LHCN-M2 (cell line): ENCODE measurements around the gene TEX261. TPM values are rescaled to one million over a fixed set of nuclear protein-coding genes. Genes with fewer than 3 reads are reported as not detected.

Experiments
- DNase-seq: peaks from one replicate; pipeline ENCODE4 v3.0.0-alpha.2; 2012; ENCODE audit warnings: low read depth
- total RNA-seq: library from RNA; depleted of rRNA; stranded (reverse); fragments of >200 nt; gene quantifications from 2 replicates; pipeline ENCODE4 v1.2.3, GENCODE V29; 2014

The TEX261 gene
- total RNA-seq, 1 experiment from 2014 or later: 76.6 TPM

DNA sequence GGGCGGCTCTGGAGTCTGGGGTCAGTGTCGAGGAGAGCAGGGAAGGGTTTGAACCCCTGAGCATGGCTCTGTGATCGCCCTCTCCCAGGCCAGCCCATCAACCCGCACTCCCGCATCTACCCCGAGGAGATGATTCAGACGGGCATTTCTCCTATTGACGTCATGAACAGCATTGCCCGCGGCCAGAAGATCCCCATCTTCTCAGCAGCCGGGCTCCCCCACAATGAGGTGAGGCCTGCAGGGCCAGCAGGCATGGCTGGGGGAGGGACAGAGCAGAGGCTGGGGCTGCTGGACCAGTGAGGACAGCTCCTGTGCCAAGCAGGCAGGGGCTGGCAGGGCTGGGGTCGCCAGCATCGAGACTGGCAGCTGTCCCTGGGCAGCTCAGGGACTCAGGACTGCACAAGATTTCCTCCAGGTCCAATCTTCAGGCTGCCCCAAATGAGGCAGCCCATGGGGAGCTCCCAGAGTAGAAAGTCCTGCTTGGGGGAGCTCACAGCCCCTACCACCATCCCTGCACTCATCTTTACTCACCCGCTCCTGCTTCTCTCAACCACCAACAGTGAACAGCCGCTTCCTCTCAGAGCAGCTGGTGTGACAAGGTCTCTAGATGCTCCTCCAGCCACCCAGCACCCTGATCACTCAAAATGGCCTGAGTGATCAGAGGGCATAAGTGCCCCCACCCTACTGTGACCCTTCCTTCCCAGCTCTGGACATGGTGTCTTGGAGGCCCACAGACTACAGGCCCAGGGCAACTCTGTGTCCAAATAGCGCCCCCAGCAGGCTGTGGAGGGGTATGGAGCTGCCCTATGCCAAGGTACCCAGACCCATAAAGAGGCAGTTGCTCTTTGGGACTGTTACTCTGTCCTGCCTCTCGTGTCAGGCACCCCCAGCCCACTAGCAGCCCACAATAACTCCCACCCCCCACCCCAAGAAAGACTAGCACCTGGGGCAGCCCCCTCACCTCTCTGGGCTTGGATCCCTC, 34.5 kb downstream of the TEX261 start:
- no peak for DNase-seq

DNA sequence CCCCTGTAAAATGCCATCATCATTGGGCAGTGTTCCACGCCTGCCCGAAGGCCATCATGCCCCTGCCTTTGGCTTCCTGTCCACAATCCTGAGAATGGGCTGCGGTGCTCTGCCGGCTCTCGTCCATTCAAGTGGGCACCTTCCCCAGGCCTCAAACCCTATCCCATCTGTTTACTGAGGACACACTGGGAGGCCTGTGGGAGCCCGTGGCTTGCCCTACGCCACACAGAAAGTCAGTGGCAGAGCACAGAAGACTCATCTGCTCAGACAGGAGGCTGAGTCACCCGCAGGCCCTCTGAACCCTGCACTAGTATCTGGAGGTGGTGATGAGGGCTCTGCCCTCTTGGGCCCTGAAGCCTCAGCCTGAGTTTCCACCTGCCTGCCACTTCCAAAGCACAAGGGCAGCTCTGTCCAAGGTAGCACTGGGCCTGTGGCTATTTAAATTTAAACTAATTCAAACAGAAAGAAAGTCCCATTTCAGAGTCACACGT, 35.4 kb downstream of the TEX261 start:
- no peak for DNase-seq

DNA sequence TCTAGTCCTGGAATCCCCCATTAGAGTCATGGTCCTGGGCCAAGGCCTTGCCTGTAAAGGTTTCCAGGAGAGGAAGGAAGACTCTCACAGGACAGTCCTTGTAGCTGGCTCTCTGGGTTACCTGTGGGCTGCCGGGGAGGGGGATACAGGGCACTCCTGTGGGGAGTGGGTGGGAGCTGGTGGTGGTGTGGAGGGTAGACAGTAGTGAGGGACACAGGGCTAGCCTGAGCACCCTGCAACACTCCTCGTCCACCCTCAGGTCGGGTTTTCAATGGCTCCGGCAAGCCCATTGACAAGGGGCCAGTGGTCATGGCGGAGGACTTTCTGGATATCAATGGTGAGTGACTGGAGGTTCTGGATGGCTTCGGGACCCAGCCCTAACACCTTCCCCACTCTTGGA, 35.9 kb downstream of the TEX261 start:
- no peak for DNase-seq

DNA sequence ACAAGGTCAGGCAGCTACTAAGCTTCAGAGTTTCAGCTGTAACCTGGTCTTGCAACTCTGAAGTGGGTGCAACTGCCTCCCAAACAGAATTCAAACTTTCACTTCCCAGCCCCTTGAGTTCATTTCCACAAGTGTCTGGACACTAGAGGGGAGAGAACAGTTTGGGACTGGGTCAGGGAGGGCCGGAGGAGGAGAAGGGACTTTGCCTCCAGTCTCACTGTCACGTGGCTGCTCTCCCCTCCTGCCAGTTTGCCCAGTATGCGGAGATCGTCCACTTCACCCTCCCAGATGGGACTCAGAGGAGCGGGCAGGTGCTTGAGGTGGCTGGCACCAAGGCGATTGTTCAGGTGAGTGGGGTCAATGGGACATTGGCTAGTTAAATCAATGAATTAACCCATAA, 36.9 kb downstream of the TEX261 start:
- DNase-seq: no peak

DNA sequence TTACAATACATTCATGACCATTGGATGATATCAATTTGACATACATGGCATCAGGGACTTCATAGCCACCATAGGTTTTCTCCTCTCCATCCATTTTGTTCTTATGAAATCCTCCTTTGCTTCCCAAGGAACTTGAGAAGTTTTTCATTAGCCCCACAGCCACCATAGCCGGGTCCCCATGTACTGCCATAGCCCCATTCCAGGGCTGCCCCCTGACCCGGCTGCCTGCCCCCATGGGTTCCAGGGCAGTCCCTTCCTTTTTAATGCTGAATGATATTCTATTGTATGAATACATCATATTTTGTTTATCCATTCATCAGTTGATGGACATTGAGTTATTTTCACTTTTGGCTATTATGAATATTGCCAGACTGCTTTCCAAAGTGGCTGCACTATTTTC, 38.5 kb downstream of the TEX261 start:
- DNase-seq: no peak

DNA sequence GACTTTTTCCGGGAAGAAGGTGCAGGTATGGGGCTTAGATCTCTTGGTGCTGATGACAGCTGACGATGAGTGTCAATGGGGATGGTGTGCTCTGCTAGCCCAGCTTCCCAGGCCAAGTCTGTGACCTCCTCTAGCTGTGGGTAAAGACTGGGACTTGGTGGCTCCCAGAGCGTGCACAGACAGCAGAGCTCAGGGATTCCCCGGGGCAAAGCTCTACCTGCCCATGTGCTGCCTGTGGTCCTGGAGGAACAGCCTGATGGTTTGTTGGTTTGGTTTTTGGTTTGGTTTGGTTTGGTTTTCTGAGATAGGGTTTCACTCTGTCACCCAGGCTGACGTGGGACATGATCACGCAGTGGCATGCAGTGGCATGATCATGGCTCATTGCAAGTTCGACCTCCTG, 39.8 kb downstream of the TEX261 start:
- no peak for DNase-seq

DNA sequence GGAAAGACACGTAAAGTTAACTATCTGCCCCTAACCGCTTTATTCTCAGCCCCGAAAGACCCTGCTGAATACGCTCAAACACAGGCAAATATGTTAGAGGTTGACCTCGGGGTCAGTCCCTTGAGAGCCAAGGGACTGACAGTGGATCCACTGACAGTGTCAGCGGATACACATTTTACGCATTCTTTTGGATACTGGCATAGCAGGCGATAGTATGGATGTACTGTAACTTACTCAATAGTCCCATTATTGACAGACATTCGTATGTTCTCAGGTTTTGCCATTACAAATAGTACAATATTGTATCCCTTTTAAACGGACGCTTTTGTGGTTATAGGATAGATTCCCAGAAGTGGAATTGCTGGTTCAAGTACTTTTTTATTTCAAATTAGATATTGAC, 45.6 kb downstream of the TEX261 start:
- DNase-seq: no peak

DNA sequence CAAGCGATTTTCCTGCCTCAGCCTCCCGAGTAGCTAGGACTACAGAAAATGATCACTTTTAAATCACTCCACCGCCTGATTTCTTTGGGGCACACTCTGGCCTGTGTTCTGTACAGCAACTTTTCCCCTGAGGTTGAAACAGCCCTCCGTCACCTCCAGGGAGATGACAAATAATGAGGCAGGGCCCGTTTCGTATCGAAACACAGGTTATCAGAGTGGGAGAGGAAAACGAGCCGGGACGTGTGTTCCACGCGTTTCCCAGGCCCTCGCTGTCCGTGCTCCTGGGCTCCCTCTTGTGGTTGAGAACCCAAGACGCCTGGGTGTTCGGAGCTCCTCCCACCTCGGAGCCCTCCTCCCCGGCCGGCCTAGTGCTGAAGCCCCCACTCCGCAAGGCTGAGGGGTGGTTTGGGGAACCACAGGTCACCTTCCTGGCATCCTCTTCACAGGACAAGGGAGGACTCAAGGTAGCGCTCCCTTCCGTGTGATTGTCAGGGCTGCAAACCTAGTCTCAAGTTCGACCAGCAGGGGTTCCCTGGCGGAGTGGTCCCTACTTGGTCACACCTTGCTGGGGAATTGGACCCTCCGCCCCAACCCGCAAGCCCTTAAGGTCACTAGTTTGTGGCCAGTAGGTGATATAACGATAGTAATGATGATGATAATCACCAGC, 46.2 kb downstream of the TEX261 start:
- DNase-seq: peak; percentile 65

DNA sequence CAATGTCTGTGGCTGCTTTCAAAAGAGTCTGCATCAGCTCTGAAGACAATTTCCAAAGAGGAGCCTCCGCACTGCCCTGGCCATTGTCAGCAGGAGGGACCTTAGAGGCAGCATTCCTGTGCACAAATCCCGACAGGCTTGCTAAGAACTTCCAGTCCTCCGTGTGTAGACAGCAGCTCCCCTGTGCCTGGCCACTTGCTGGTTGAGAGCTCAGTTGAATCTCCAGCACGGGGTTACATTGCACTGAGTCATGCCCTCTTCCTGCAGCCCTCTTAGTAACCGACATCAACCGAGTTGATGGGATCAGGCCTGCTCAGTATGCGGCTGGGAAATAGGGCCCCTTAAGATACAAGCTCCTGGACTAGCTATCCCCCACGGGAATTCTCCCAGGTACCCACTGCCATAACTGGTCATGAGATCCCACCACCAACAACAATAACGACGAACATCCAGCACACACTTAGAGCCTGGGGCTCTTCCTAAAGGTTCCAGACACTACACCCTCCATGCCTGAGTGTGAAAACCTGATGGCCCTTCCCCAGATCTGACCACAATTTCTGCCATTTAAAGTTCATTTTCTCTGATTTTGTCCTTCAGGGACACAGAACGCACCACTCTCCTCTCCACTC, 47.0 kb downstream of the TEX261 start:
- DNase-seq: peak; percentile 41

DNA sequence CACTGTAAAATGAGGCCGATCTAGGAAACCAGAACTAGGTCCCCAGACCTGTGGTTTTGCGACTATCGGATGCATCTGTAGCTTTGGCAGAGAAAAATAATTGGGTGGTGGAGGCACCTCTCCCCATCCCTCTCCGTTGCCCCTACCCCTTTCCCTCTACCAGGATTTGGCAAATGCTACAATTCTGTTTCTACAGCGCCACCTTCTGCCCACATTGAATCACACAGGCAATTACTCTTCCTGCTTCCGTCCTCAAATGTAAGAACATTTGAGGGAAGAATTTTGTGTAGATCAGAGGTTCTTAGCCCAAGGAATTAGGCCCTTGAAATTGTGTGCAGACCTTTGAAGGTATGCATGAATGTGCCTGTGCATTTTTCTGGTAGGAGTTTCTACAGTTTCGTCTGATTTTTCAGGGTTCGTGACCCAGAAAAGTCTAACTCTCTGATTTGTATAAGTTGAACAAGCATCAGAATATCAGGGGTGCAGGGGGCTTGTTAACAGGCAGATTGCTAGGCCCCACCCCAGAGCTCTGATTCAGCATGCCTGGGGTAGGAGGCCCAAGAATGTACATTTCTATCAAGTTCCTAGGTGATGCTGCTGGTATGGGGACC, 47.7 kb downstream of the TEX261 start:
- peak; percentile 53 for DNase-seq

DNA sequence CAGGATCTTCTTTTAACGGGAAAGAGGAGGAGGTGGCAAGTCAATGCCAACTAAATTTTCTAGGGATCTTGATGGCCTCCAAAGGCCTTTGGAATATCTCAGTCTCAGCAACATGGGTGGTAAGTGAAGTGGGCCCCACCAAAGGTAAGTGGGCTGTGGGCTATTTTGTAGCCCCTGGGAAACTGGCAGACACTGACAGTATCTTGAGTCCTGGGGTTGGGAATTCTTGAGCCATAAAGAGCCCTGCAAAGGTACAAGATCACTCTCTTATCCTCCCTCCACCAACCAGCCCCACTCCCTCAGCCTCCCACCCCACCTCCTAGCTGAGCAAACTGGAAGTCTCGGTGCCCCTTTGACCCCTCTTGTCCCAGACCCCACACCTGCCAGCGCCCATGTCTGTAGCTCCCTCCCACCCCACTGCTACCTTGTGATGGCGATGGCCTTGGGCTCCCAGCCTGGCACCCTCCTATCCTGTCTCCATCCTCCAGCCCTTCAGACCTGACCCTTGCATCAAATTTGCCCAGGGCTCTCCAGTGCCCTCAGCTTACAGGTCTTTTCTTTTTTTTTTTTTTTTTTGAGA, 50.5 kb downstream of the TEX261 start:
- DNase-seq: no peak

DNA sequence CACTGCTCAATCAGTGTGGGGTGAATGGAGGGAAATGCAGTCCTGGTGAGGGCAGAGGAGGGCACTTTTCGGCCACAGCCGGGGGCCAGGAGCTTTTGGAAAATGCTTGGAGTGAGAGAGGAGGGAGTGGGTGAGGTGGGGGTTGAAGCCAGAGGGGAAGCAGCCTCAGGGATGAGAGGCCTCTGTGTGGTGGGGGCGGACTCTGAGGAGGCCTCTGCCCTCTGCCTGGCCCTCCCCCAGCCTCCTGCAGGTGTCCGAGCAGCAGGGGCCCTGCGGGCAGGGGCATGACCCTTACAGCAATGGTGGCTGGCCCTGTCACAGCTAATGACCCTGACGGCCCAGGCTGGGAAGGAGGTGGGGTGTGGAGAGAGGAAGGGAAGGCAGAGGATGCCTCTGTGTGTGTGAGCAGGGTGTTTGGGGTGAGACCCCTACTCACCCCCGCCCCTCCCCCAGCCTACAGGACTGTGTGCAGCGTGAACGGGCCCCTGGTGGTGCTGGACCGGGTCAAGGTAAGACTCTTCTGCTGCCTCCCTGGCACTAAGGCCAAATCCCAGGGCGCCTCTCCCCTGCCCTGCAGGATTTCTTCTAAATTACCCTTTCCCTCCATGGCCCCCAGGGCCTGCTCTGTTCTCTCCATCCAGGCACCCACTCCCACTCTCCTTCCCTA, 51.3 kb downstream of the TEX261 start:
- DNase-seq: no peak

DNA sequence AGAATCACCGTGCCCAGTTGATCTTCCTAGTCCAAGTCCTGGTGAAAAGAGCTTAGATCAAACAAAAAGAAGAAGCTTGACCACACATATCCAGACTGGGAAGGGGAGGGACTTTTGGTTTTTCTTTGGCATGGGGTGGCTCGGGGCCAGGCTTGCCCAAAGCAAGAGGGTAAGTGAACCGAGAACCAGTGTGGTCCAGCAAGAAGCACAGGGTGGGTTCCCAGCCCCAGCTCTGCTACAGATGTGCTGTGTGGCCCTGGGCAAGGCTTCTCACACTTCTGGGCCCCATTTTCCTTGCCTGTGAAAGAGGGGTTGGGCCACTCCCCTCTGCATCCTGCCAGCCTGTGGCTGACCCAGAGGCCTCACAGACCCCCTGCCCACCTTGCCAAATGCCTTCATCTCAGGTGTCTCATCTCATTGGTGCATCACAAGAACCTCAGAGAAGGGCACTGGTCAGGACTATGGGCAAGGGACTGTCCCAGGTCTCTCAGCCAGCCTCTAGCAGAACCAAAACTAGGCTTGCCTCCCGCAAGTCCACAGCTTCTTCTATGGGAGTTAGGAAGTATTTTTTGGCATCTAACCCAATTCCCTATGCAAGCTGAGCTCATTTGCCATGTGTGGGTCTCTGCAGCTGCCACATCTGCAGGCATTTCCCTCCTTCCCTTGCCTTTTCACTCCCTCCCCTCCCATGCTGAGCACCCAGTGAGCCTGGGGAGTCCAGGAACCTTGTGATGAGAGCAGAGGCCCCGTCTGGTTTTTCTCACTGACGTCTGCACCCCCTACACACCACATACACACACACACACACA, 52.1 kb downstream of the TEX261 start:
- DNase-seq: no peak

DNA sequence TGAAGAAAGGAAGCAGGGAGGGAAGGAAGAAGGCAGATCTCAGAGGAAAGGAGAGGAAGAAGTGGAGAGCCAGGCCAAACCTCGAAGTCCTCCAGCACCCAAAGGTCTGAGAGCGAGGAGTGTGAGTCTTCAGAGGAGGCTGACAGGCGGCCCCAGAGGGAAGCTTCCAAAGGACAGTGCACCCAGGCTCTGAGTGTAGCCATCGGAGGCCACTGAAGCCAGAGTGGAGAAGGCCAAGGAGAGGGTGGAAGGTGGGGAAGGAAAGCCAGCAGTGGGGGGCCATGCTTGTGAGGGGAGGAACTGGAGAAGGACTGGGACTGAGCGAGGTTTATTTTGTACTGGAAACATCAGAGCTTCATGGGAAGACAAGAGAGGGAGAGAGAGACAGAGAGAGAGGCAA, 53.0 kb downstream of the TEX261 start:
- no peak for DNase-seq

DNA sequence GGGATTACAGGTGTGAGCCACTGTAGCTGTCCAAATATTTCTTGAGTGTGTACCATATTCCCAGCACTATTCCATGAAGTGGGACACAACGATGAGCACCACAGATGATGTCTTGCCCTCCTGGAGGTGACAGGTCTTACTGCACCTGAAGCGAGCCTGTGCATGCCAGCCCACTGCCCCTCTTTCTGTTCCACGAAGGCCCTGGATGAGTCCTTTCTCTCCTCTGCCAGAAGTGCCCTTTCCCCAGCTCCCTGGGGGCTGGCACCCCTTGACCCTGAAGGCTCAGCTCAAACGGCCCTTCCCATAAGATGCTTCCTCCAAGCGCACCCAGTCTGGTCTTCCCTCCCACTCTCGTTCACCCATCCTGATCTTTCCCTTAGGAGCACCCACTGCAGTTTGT, 53.5 kb downstream of the TEX261 start:
- no peak for DNase-seq

DNA sequence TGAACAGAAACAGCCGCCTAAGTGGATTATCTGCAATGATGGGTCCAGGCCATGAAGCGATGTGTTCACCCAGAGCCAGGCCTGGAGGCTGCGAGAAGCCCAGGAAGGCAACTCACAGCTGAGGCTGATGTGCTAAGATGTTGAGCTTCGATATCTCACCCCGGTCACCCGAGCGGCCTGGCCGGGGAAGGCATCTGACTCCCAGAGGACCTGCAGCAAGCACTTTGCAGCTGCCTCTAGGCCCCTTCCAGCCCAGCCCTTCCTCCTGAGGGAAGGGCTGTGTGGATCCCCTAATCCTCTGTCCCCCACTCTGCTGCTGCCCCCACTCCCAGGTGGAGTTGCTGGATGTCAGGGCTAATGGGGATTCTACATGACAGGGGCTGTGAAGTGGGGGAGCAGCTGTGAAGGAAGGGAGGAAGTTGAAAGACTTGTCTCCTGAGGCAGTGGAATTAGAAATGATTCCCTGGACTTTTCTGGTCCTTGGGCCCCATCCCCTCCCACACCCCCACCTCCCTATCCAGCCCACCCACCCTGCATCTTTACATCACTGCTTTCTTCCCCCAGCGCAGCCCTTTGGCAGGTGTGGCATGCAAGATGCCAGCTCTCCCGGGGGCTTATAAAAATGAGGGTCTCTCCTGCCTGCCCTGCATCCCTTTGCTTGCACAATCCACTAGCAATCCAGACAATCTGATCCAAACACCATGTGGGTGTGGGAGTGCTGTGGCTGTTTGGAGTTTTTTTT, 54.7 kb downstream of the TEX261 start:
- DNase-seq: no peak

DNA sequence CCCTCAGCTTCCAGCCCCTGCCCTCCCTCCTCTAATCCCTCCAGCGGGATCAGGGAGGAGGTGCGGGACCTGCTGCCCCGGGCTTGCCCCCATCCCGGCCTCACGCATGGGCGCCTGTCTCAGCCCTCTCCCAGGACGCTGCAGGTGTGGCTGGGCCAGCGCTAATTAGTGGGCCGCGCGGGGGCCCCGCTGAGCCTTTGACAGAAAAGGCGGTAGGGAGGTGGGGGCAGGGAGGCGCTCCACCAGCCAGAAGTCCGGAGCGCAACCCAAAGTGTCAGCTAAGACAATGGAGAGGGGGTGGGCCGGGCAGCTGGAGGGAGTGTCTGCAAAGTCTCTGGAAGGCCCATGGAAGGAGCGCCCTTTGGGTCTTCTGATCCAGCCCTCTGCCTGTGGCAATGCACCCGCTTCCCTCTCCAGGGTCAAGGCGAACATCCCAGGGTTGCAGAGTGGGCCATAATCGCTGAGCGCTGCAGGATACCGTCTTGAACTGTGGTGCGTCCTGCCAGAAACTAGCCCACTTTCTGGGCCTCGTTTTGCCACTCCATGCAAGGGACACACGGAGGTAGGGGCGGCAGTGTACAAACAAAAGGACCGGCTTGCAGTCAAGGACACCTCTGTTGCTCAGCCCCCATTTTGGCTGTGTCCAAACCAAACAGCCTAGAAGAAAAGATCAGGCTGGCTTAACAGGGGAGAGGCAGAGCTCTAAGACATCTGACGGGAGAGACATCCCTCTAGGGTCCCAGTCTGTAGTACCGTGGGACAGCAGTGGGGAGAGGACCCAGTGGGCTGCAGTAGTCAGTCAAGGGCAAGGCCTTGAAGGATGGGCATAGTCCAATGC, 55.5 kb downstream of the TEX261 start:
- no peak for DNase-seq

DNA sequence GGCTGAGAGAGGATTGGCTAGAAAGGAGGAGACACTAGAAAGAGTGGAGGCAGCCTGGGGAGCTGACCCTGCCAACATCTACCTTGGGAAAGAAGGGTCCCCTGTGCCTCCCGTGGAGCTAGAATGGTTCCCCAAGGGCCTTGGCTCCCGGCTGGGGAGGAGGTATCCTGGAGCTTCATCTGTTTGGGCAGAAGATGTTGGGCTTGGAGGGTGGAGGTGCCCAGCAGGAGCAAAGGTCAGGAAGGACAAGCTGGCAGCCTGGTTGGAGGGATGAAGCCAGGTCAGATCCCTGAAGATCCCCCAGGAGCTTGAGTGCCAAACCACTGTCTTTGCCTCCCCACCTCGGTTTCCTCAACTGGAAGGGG, 56.1 kb downstream of the TEX261 start:
- DNase-seq: no peak
